Kidney (tissue), 14 donors: ENCODE measurements around the gene CD34. TPM values are rescaled to one million over a fixed set of nuclear protein-coding genes. Genes with fewer than 3 reads are reported as not detected.
A peak's percentile ranks its signal among the peaks of the same experiment; 100 is the strongest.

Source experiments
- DNase-seq, 5 donors: peaks; one replicate each; pipeline ENCODE4 v3.0.0-alpha.2; 2013 to 2020
- FAIRE-seq: peaks from 2 replicates; lab custom pipeline; 2012; peaks lifted over from hg19 to GRCh38; lab: Jason Lieb, UNC
- H3K27ac ChIP-seq, 2 donors: one replicate each; pipeline ENCODE4 v1.7.0; 2013; ENCODE audit warnings: low read depth in 2 of 2, low read length in 2 of 2, inconsistent platforms in 1 of 2
- H3K27me3 ChIP-seq: one replicate; pipeline ENCODE4 v1.7.1; 2013; ENCODE audit warnings: low read length, inconsistent platforms; ENCODE audit not compliant: control insufficient read depth, insufficient read depth
- H3K36me3 ChIP-seq, 3 donors: one replicate each; pipeline versions ENCODE4 v1.7.0 to v1.7.1; 2013; ENCODE audit warnings: low read length in 3 of 3, control low read depth in 1 of 3, inconsistent platforms in 1 of 3; ENCODE audit not compliant: insufficient read depth in 3 of 3, control insufficient read depth in 2 of 3
- H3K4me1 ChIP-seq, 3 donors: one replicate each; pipeline versions ENCODE4 v1.7.0 to v1.7.1; 2013; ENCODE audit warnings: low read length in 3 of 3, inconsistent platforms in 1 of 3, low read depth in 1 of 3; ENCODE audit not compliant: control insufficient read depth in 2 of 3, insufficient read depth in 2 of 3
- H3K4me3 ChIP-seq, 3 donors: one replicate each; pipeline versions ENCODE4 v1.7.0 to v1.8.1; 2013; ENCODE audit warnings: low read length in 3 of 3, control low read depth in 1 of 3, inconsistent platforms in 1 of 3
- H3K9ac ChIP-seq, 3 donors: one replicate each; pipeline versions ENCODE4 v1.7.0 to v1.7.1; 2013; ENCODE audit warnings: low read length in 3 of 3, control low read depth in 1 of 3, inconsistent platforms in 1 of 3
- H3K9me3 ChIP-seq, 3 donors: one replicate each; pipeline versions ENCODE4 v1.7.0 to v1.7.1; 2013; ENCODE audit warnings: low read length in 3 of 3, control low read depth in 1 of 3, inconsistent platforms in 1 of 3; ENCODE audit not compliant: control insufficient read depth in 2 of 3, insufficient read depth in 1 of 3
- intact Hi-C: fragments of 100-400 bp; cut with DNase I; formaldehyde crosslinking; loops from one replicate; pipeline ENCODE4 v1.11.1; 2022
- polyA plus RNA-seq: library from polyadenylated mRNA; stranded (reverse); fragments of 350-450 nt; fragmentation: Illumina TruSeq; extraction: RNeasy Lipid Tissue Mini Kit (QIAGEN cat#74804); gene quantifications from one replicate; pipeline ENCODE4 v1.2.3, GENCODE V29; 2014; ENCODE audit warnings: low read depth, low replicate concordance; ENCODE audit not compliant: insufficient read depth
- total RNA-seq: library from RNA; stranded (reverse); fragmentation: NEBNext Ultra II Directional; extraction: Animal tissue kit (Norgen Biotek cat#: 25700); gene quantifications from one replicate; pipeline ENCODE4 v1.2.1, GENCODE V29; 2021
- TF ChIP-seq, protein P1 (sequence below): IDR thresholded peaks from 3 replicates; pipeline ENCODE4 v1.5.1; 2012; ENCODE audit warnings: mild to moderate bottlenecking, moderate library complexity, borderline replicate concordance; ENCODE audit not compliant: insufficient read depth; ENCODE audit errors: extremely low read depth
- donor health status: control.
- donor health status: control.
- donor health status: control.
- donor health status: control.
- donor health status: control.
- donor health status: DM: yes; HTN: yes; CAD: no.
- donor health status: Normal renal cell carcinoma (clear cell type).

The CD34 gene
- total and polyA plus RNA-seq, 2 donors from 2014 or later: 50.9 to 69.4 TPM

DNA sequence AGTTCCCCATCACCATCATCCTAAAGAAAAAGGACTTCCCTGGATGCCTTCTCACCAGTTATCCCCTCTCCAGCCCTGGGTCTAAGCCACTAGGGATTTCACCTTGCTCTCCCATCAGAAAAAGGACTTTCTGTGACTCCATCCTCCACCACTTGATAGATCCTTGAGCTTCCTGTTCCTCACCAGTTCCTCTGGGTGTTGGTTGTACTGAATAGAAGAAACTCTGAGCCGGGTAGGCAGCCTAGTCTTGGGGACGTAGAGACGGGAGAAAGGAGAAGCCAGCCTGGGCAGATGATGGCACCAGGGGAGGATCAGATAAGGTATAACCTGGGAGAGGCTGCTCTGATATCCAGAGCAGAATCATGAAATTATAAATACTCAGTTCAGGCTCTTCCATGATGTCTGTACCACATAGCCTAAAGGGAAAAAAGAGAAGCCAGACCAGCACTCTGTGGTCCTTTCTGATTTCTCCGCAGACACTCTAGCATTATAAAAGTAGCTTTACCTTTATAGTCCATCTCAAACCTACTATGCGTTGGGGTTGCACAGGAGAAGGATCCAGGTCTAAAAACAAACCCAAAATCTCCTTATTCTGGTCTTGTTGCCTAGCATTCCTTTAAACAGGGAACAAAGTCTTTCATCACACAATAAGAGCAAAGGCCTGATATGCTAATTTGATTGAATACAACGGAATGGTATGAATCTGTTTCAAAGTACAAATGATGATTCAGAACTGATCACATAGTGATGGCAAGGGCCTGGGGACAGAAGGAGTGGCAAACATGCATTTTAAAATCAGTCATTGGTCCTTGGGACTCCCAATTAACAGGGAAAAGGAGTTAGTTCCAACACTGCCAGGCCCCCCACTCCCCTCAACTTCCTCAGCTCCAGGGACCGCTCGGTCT, 1.2 kb upstream of the CD34 start:
- Histone ChIP-seq H3K27me3 (no peaks in the 10 kb centered on the region), H3K9ac (no peak overlapping the region), H3K27ac (peak overlapping the region; percentile 1), H3K4me3 (peak overlapping the region in 1 of 3 donors; percentile 57), H3K36me3 (no peaks in the 10 kb centered on the region), H3K9me3 (no peaks in the 10 kb centered on the region), H3K4me1 (peaks cover 0 to 7% (median 0%) of the 10 kb centered on the region in 3 donors)
- FAIRE-seq: no peak
- TF ChIP-seq, protein P1, sequence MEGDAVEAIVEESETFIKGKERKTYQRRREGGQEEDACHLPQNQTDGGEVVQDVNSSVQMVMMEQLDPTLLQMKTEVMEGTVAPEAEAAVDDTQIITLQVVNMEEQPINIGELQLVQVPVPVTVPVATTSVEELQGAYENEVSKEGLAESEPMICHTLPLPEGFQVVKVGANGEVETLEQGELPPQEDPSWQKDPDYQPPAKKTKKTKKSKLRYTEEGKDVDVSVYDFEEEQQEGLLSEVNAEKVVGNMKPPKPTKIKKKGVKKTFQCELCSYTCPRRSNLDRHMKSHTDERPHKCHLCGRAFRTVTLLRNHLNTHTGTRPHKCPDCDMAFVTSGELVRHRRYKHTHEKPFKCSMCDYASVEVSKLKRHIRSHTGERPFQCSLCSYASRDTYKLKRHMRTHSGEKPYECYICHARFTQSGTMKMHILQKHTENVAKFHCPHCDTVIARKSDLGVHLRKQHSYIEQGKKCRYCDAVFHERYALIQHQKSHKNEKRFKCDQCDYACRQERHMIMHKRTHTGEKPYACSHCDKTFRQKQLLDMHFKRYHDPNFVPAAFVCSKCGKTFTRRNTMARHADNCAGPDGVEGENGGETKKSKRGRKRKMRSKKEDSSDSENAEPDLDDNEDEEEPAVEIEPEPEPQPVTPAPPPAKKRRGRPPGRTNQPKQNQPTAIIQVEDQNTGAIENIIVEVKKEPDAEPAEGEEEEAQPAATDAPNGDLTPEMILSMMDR: no peak
- intact Hi-C loops: no loop called here
- no peak for DNase-seq

DNA sequence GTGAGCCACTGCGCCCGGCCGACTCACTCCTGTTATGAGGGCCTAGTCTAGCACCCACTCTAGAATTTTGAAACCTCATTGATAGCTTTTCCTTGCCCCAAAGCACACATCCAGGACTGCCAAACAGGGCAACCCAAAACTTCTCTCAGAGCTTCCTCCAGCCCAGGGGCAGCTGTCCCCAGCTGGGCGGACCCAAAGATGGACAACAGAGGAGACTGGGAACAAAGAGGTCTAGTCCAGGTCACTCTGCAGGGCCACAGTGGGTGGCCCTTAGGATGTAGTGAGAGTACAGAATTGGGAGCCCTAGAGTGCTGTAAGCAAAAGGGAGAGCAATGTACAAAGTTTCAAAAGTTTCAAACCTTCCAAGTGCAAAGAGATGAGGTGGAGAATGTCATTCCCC, 1.2 kb downstream of the CD34 start:
- peaks cover 0 to 7% (median 0%) of the 10 kb centered on the region in 3 donors for H3K4me1 ChIP-seq
- intact Hi-C loops: no loop called here
- DNase-seq: no peak
- no peak for FAIRE-seq
- peak overlapping the region in 1 of 3 donors; percentile 51 for H3K9ac ChIP-seq
- no peaks in the 10 kb centered on the region for H3K9me3 ChIP-seq
- H3K27me3 ChIP-seq: no peaks in the 10 kb centered on the region
- H3K4me3 ChIP-seq: peak overlapping the region in 2 of 3 donors; percentile 42 to 57
- TF ChIP-seq, protein P1: no peak
- H3K27ac ChIP-seq: peak overlapping the region in 1 of 2 donors; percentile 26
- H3K36me3 ChIP-seq: no peaks in the 10 kb centered on the region

DNA sequence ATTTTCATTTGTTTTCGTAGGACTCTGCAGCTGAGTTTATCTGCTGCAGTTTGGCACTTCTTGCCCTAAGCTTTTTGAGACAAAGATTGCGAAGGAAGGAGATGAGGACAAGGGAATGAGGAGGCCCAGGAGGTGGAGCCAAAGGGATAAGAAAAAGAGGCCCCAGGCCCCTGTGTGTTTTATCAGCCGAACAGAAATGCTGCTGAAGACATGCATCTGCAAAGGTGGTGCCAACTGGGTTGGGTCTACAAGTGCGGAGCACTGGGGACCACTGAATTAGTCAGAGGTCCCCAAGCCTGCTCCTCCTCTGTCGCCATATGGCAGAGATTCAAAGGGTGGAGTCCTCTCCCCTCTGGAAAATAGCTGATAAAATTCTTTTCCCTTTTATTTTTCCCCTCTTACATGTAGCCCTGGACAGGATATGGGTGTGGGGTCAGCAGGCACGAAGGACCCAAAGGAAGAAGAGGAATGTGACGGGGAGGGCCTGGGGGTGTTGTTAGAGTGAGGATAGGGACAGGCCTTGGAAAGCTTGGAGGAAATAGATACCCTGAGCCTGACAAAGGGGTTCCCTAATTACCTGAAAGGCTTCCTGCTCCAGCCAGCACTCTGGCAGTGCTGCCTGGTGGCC, 2.7 kb downstream of the CD34 start:
- Histone ChIP-seq H3K4me3 (peak overlapping the region in 1 of 3 donors; percentile 47), H3K27ac (peak overlapping the region; percentile 16 to 80)

More for the DNA sequence above, 2.7 kb downstream of the CD34 start:
- no peak for FAIRE-seq
- Histone ChIP-seq H3K4me1 (peaks cover 0 to 6% (median 0%) of the 10 kb centered on the region in 3 donors), H3K9me3 (no peaks in the 10 kb centered on the region), H3K27me3 (no peaks in the 10 kb centered on the region), H3K36me3 (no peaks in the 10 kb centered on the region), H3K9ac (peak overlapping the region in 1 of 3 donors; percentile 24)
- peak in 1 of 5 donors; percentile 33 for DNase-seq
- intact Hi-C loops: no loop called here
- TF ChIP-seq, protein P1: no peak
